Lower lobe of right lung (tissue), 2 donors: Measurements from ENCODE around the gene BLID. TPM values are rescaled to one million over a fixed set of nuclear protein-coding genes. Genes with fewer than 3 reads are reported as not detected.

Experiments used
- ATAC-seq, 2 donors: fragments of 200-7000 bp; cut with Tn5 transposase; one replicate each; pipeline ENCODE4 v1.9.1; 2020 to 2022; ENCODE audit warnings: mild to moderate bottlenecking in 2 of 2, moderate library complexity in 2 of 2
- DNase-seq: peaks from one replicate; pipeline ENCODE4 v3.0.0-alpha.2; 2020
- H3K27ac ChIP-seq: fragments of 200-600 bp; one replicate; pipeline ENCODE4 v1.8.0; 2022
- H3K27me3 ChIP-seq: fragments of 200-600 bp; one replicate; pipeline ENCODE4 v1.8.0; 2022; ENCODE audit warnings: low read depth
- H3K36me3 ChIP-seq: fragments of 200-600 bp; one replicate; pipeline ENCODE4 v1.8.0; 2022; ENCODE audit warnings: mild to moderate bottlenecking
- H3K4me1 ChIP-seq: fragments of 200-600 bp; one replicate; pipeline ENCODE4 v1.8.0; 2022
- H3K4me3 ChIP-seq: fragments of 200-600 bp; one replicate; pipeline ENCODE4 v1.8.0; 2022; ENCODE audit warnings: mild to moderate bottlenecking
- H3K9me3 ChIP-seq: fragments of 200-600 bp; one replicate; pipeline ENCODE4 v1.8.0; 2022
- intact Hi-C: fragments of 100-400 bp; cut with DNase I; formaldehyde crosslinking; loops from one replicate; pipeline ENCODE4 v1.11.0; 2022
- total RNA-seq: library from RNA; stranded (reverse); fragmentation: NEBNext Ultra II Directional; extraction: Animal tissue kit (Norgen Biotek cat#: 25700); gene quantifications from one replicate; pipeline ENCODE4 v1.2.1, GENCODE V29; 2021
- TF ChIP-seq, protein P1 (sequence below): fragments of 200-600 bp; IDR thresholded peaks from one replicate; pipeline ENCODE4 v1.8.0; 2022; ENCODE audit warnings: antibody characterized with exemption, mild to moderate bottlenecking
- donor health status: DM: no; HTN: yes; CAD: no; lungs with severe emphysema.

Gene BLID
- total RNA-seq, 1 donor from 2014 or later = 0.62 TPM

DNA sequence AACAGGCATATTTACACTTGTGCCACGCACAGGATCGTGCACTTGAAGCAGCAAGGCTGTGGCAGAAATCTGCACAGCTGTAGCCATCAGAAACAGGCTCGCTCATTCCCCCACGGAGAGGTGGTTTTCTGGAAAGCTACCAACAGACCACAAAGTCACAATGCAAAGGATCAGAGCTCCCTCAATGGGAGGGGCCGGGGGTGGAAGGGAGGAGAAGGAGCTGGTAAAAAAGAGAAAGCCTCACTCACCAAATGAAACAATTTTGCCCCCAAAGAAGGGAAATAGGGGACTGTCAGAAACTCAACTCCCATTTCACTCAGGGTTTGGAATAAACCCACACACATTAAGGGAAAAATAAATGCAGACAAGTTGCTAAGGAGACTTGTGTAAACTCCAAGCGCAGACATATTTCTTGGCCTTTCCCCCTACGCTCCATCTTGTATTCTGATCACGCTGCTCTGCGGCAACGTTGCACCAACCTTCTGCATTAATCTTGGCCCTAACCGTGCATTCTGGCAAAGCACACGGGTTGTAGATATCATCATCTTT is 43.2 kb upstream of the BLID start:
- intact Hi-C loops = no loop called here
- ATAC-seq = peak in 1 of 2 donors; percentile 39
- Histone ChIP-seq H3K9me3 (no peaks in the 10 kb centered on the region), H3K27ac (peak overlapping the region; percentile 38), H3K36me3 (no peaks in the 10 kb centered on the region), H3K4me3 (no peak overlapping the region), H3K27me3 (no peaks in the 10 kb centered on the region), H3K4me1 (no peaks in the 10 kb centered on the region)
- DNase-seq = no peak
- TF ChIP-seq, protein P1, sequence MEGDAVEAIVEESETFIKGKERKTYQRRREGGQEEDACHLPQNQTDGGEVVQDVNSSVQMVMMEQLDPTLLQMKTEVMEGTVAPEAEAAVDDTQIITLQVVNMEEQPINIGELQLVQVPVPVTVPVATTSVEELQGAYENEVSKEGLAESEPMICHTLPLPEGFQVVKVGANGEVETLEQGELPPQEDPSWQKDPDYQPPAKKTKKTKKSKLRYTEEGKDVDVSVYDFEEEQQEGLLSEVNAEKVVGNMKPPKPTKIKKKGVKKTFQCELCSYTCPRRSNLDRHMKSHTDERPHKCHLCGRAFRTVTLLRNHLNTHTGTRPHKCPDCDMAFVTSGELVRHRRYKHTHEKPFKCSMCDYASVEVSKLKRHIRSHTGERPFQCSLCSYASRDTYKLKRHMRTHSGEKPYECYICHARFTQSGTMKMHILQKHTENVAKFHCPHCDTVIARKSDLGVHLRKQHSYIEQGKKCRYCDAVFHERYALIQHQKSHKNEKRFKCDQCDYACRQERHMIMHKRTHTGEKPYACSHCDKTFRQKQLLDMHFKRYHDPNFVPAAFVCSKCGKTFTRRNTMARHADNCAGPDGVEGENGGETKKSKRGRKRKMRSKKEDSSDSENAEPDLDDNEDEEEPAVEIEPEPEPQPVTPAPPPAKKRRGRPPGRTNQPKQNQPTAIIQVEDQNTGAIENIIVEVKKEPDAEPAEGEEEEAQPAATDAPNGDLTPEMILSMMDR = no peak

DNA sequence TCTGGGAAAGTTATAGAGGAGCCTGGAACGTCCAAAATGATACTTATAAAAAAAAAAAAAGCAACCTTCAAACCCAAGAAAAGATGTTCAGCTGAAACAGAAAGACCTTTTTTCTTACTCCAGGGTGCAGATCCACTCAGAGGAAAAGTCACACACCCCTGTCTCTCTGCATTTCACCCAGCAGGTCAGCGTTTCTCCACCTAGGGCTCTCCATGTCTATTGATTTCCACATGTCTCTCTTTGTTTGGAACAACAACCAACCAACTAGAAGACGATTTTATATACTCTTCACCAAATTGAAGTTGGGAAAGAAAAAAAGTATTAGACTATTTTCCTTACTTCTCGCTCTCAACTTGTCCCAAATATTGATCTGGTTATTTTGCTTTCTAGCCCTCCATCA is 42.2 kb upstream of the BLID start:
- Histone ChIP-seq H3K27me3 (no peaks in the 10 kb centered on the region), H3K4me3 (peak overlapping the region; percentile 37), H3K36me3 (no peaks in the 10 kb centered on the region), H3K4me1 (no peaks in the 10 kb centered on the region), H3K9me3 (no peaks in the 10 kb centered on the region), H3K27ac (peak overlapping the region; percentile 46)
- intact Hi-C loops = no loop called here
- TF ChIP-seq, protein P1 = no peak
- ATAC-seq (no peak), DNase-seq (no peak)

DNA sequence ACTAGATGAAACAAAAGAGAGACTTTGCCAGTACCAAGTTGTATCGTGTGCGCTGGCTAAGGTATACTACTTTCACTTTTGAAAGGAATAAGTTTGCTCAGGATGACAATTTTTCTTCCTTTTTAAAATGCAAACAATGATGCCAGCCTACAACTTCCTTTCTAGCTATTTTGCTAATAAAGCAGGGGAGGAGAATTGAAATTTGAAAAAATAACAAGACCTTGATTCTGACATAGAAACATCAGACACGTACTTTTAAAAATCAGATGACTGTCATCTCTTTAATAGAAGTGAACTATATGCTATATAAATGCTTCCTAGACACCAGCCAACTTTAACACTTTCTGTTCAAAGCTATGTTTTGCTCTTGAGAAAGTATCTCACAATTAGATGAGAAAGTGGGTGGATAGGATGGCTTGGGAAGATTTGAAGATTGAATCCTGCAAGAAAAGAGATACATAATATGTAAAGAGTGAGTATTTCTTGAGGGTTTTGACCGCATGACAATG is 41.7 kb upstream of the BLID start:
- H3K9me3 ChIP-seq = no peaks in the 10 kb centered on the region
- no peaks in the 10 kb centered on the region for H3K4me1 ChIP-seq
- peak overlapping the region; percentile 46 for H3K27ac ChIP-seq
- H3K36me3 ChIP-seq = no peaks in the 10 kb centered on the region
- intact Hi-C loops = no loop called here
- H3K4me3 ChIP-seq = peak overlapping the region; percentile 37
- ATAC-seq = peak in 1 of 2 donors; percentile 62
- TF ChIP-seq, protein P1 = no peak
- H3K27me3 ChIP-seq = no peaks in the 10 kb centered on the region
- no peak for DNase-seq

DNA sequence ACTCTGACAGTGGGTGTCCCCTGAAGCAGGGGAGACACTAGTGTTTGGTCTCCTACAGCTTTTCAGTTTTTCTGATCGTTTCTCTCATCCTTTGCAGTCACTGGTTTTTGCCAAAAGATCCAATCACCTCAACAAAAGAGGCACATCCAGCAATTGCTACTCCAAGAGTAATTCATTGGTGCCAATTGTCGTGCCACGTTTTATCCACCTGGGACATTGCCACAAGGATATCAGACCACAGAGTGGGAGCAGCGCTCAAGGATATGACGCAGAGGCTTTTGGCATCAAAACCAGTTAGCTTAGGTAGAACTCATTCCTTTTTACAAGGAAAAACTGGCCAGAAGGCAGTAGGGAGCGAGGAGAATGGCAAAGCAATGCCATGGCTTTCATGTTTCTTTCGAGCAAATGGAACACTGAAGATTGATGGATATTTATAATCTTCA is 40.9 kb upstream of the BLID start:
- no peaks in the 10 kb centered on the region for H3K36me3 ChIP-seq
- TF ChIP-seq, protein P1 = no peak
- ATAC-seq (peak; percentile 65 to 70), DNase-seq (no peak)
- peak overlapping the region; percentile 37 for H3K4me3 ChIP-seq
- H3K27me3 ChIP-seq = no peaks in the 10 kb centered on the region
- H3K4me1 ChIP-seq = no peaks in the 10 kb centered on the region
- intact Hi-C loops = no loop called here
- H3K27ac ChIP-seq = peak overlapping the region; percentile 46
- H3K9me3 ChIP-seq = no peaks in the 10 kb centered on the region

DNA sequence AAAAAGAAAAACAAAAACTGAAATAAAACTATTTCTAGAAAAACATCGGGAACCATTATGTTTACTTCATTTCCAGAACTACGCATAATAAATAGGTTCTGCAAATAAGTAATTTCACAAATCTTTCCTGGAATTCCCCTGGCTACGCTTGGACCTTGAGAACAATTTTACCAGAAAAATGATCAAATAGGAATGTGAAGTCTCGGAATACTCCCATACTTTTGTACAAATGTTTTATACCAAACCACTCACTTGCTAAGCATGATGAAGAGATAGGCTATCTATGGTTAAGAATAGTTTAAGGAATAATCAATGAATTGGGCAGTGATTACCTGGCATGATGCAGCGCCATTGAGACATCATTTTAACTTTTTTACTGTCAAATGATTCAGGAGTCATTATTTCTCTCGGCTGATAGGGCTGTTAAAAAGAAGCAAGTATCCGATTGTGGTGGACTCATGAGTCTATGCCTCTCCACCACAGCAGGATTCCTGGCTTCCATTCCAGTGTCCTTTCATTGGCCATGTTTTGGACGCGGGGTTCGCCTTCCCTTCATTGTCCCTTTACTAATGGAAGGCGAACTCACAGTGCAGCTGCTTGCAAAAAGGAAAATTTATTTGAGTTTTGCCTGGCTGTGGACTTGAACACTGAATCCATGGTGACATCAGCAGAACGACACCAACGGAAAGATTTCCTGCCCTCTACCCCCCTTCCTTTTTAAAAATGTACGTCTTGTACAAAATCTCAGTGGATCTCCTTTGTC is 39.9 kb upstream of the BLID start:
- peaks cover under 1% of the 10 kb centered on the region for H3K4me1 ChIP-seq
- H3K27ac ChIP-seq = peak overlapping the region; percentile 20
- no peaks in the 10 kb centered on the region for H3K27me3 ChIP-seq
- H3K9me3 ChIP-seq = no peaks in the 10 kb centered on the region
- H3K36me3 ChIP-seq = no peaks in the 10 kb centered on the region
- TF ChIP-seq, protein P1 = no peak
- no peak for DNase-seq
- no peak for ATAC-seq
- intact Hi-C loops = no loop called here
- no peak overlapping the region for H3K4me3 ChIP-seq
